K562 (cell line): ENCODE measurements around the gene DMAC2. TPM values are rescaled to one million over a fixed set of nuclear protein-coding genes. Genes with fewer than 3 reads are reported as not detected.

Source experiments
- AFF1 ChIP-seq, 2 experiments: fragments of 450-650 bp; IDR thresholded peaks; 2 replicates each; pipeline ENCODE4 v1.6.1; 2018; ENCODE audit warnings: mild to moderate bottlenecking in 2 of 2, low read depth in 1 of 2; ENCODE audit not compliant: partially characterized antibody in 2 of 2
- ATF7 ChIP-seq: fragments of 450-650 bp; IDR thresholded peaks from 2 replicates; pipeline ENCODE4 v1.7.1; 2014; ENCODE audit warnings: mild to moderate bottlenecking, moderate library complexity
- CXXC5 ChIP-seq: fragments of 250-450 bp; sonication (Bioruptor Pico); IDR thresholded peaks from 2 replicates; pipeline ENCODE4 v1.8.0; 2022; ENCODE audit warnings: inconsistent platforms, mild to moderate bottlenecking, moderate library complexity
- ETV1 ChIP-seq: fragments of 450-650 bp; conservative IDR thresholded peaks from 2 replicates; pipeline ENCODE4 v1.6.1; 2016; ENCODE audit warnings: missing genetic modification characterization, control low read depth, low read depth, missing compliant biosample characterization
- MTA2 ChIP-seq: fragments of 450-650 bp; IDR thresholded peaks from 2 replicates; pipeline ENCODE4 v1.6.1; 2016; ENCODE audit warnings: low read depth
- NBN ChIP-seq: fragments of 450-650 bp; IDR thresholded peaks from 2 replicates; pipeline ENCODE4 v1.6.1; 2016; ENCODE audit warnings: low read depth, mild to moderate bottlenecking
- NCOA6 ChIP-seq: fragments of 450-650 bp; IDR thresholded peaks from 2 replicates; pipeline ENCODE4 v1.6.1; 2017; ENCODE audit warnings: mild to moderate bottlenecking
- POLR2H ChIP-seq: IDR thresholded peaks from 2 replicates; pipeline ENCODE4 v1.6.1; 2016; ENCODE audit warnings: missing genetic modification characterization, low read depth, mild to moderate bottlenecking, control low read depth, missing compliant biosample characterization, moderate library complexity
- PTTG1 ChIP-seq: fragments of 450-650 bp; IDR thresholded peaks from 2 replicates; pipeline ENCODE4 v1.6.1; 2016; ENCODE audit warnings: low read depth, mild to moderate bottlenecking, missing genetic modification characterization, missing compliant biosample characterization
- ZNF407 ChIP-seq: fragments of 450-650 bp; IDR thresholded peaks from 2 replicates; pipeline ENCODE4 v1.6.1; 2016; ENCODE audit warnings: low read depth
- polyA plus RNA-seq, 8 experiments: library from polyadenylated mRNA; depleted of rRNA in 4 of 8; stranded (reverse) in 5 of 8; unstranded in 3 of 8; fragments of >200 nt; fragmentation: Nextera tagmentation in 2 of 8; fragmentation: Illumina TruSeq in 1 of 8; extraction: Ambion mirVana in 2 of 8; extraction: Trizol in 1 of 8; gene quantifications; 2 replicates each; pipeline versions ENCODE4 v1.2.1 to v1.2.3, GENCODE V29; 2011 to 2014; ENCODE audit warnings: inconsistent platforms in 1 of 8, missing spikeins in 1 of 8
- total RNA-seq, 7 experiments: library from RNA; depleted of rRNA in 6 of 7; stranded (reverse); fragments of >200 nt in 6 of 7; fragmentation: Illumina TruSeq in 2 of 7; extraction: Trizol in 2 of 7; gene quantifications; 2 replicates each; pipeline versions ENCODE4 v1.2.1 to v1.2.3, GENCODE V29; 2011 to 2021; ENCODE audit warnings: low replicate concordance in 1 of 7

Gene DMAC2
- total and polyA plus RNA-seq, 9 of the 15 experiments (the other 6 are each of a cell fraction or from before 2014, with no cell fraction given), result 12.9 to 61.2 (median 43.1) TPM

GRCh38 chr19:41427647-41428480 lies 11.8 kb downstream of the DMAC2 start (continued):
- peak; percentile 58; the same call in 1 of the 2 replicates for TF ChIP-seq CXXC5
- TF ChIP-seq POLR2H (tag), result no peak
- TF ChIP-seq PTTG1 (tag), result no peak
- TF ChIP-seq ETV1 (tag), result peak; percentile 28; the same call in 1 of the 2 replicates
- peak in 1 of 2 experiments; percentile 67 for TF ChIP-seq AFF1 (IDR thresholded peaks at IDR 0.05; ENCODE audit: low read depth in 1 of 2, partially characterized antibody in 2 of 2)
- peak; percentile 48; the same call in 1 of the 2 replicates for TF ChIP-seq MTA2
- no peak for TF ChIP-seq NCOA6
- peak; percentile 64; the same call in 1 of the 2 replicates for TF ChIP-seq ZNF407
- TF ChIP-seq ATF7, result 0 out of 2 replicates have a peak, but pooled peaks have one; percentile 11
- TF ChIP-seq NBN, result peak; percentile 80; the same call in 1 of the 2 replicates
